HG02571 (cell line): ENCODE measurements around the gene HOXB4.

Experiments
- ATAC-seq: cut with Tn5 transposase; IDR thresholded peaks from one replicate; pipeline ENCODE4 v1.9.1; 2021; ENCODE audit warnings: mild to moderate bottlenecking, moderate library complexity; ENCODE audit not compliant: unreplicated experiment

The HOXB4 gene

DNA sequence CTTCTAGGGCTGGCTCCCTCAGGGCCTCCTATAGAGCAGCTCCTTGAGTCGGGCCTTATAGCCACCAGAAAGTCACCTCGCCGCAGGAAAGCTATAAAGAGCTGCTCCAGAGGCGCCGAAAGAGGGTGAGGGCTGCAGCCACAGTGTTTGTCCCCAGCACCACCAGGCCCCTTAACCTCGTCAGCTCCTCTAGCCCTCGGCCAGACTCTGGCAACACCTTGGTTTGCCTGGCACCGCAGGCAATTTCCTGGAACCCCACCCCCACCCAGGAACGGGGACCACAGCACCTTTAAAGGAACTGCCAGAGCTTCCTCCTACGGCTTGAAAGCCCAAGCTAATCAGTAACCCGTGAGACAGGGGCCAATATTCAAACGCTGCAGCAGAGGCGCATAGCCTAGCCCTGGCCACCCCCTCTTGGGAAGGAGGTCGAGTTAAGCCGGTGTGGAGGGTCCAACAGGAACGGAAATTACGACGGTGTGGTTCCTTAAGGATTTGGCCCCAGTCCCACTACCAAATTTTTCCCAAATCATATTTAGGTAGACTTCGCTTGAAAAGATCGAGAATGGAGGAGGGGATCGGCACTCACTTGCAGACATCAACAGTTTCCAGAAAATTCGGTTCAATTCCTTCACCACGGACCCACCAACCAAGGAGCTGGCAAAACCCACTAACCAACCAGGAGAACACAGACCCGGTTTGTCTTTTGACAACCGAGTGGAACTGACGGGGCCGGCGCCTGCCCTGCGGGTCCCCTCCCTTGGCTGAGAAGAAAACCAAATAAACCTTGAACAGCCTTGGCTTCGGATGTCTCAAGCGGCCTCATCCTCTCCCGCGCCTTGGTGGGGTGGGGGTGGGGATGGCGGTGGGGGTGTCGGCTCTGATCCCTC lies 23.6 kb upstream of the HOXB4 start:
- no peak for ATAC-seq

DNA sequence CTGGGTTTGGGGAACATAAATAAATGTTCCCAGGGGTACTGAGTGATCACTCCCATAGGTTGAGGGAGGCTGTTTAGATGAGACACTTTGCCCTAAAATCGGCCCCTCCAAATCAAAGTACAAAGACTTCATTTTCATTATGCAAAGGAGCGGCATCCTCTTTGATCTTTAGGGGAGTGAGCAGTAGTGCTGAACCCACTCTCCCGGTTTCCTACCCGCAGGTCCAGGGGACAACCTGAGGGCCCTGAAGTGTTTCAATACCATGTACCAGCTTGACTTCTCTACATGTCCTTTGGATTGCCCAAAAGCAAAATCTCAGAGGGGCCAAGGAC lies 23.0 kb upstream of the HOXB4 start:
- no peak for ATAC-seq

DNA sequence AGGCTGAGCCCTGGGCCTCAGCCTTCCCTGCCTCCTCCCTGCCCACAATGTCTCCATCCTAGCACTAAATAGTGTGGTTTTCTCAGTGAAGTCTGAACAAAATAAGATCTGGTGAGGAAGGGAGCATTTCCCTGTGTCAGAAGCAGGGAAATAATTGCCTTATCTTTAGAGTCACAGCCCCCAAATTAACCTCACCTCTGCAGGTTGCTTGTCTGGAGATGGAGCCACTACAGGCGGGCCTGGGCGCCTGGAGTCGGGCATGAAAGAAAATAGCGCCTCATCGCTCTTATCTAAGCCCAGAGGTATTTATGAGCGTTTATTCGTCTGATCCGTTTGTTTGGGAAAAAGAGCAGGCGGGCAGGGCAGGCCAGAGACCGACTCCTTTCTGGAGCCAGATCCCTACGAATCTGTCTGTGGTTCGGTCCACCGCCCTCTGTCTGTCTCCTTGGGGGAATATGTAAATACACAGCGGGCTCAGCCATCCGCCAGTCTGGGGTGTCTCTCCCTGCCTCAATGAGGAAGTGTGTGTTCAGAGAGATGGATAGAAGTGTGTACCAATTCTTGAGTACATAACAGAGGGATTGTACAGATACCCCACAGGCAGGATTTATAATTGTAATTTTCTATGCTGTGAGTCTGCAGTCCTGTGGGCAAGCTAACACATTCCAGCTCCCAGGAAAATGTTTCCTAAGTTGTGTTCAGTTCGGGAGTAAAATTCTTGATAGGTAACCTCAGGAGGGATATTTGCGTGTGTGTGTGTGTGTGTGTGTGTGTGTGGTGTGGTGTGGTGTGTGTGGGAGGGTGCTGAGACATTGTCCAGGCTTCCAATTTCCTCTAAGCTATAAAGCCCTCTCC lies 22.3 kb upstream of the HOXB4 start:
- no peak for ATAC-seq

DNA sequence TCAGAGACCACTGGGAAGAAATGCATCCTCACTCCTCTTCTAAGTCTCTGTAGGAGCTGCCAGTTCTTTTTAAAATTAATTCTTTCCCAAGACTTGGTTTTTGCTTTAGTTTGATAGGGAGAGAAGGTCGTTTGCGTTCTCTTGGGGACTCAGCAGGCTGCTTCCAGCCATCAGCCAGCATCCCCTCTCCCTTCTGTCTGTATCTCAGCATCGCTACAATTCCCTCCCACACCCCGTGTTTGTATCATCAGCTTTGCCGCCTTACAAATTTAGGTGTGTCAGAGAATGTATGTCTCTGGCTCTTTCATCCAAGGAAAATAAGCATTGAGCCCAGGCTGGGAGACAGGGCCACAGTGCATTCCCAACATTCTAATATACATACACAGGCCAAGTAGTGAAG lies 21.2 kb upstream of the HOXB4 start:
- ATAC-seq: no peak

DNA sequence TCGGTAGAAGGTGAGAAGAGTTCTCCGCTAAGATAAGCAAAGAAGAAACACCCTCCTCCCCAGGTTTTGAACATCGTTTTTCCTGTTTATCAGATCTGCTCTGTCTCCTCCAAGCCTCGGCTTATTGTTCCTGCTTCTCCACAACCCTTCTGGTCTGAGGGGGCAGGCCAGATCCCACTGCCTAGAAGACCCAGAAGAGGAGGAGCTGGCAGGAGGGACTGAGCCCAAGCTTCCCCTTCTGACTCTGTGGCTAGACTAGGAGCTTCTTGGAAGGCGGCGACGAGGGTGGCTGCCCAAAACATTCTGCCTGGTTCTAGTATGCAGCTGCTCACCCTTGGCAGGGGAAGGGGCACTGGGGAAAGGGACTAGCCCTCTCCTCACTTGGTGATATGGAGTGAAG lies 20.6 kb upstream of the HOXB4 start:
- ATAC-seq: no peak

DNA sequence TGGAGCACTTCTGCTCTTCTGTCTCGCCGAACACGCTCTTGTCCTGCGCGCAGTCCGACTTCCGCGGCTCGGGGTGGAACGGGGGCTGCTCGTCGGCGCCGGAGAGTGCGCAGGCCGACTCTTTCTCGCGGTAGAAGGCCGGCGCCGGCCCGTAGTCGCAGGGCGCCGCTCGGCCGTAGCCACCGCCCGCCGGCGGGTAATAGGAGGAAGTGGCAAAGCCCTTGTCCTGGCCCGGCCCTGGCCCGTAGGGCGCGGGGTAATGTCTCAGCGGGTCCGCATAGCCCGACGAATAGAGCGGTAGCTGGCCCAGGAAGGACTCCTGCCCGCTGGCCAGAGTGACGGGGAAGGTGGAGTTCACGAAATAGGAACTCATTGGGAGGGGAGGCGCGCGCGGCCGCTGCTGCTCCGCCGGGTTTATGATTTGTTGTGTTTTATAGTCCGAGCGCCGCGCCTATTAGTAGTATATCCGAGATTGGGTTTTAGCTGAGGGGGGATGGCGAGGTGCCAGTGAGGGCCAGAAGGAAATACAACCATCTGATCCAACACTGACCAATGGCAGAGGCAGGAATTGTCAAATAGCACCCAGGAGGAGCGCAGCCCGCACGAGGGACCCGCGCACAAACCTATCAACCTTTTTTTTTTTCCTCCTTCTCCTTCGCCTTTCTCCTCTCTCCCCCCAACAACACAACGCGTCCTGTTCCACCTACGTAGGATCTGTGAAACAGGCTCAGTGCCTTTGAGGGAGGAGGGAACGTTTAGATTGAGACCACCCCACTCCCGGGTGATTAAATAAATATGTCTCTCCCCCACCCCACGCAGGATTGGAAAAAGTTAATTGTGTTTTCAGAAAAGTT lies 19.9 kb upstream of the HOXB4 start:
- no peak for ATAC-seq

DNA sequence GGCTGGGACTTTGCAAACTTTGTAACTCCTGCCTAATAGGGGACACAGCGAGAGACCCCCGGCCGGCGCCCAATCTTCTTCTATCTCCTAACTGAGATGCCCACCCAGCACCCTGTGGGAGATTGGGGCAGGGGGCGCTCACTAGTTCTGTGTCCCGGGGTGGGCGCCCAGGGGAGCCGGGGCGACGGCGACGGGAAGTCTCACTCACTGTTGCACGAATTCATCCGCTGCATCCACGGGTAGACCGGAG lies 19.3 kb upstream of the HOXB4 start:
- no peak for ATAC-seq

DNA sequence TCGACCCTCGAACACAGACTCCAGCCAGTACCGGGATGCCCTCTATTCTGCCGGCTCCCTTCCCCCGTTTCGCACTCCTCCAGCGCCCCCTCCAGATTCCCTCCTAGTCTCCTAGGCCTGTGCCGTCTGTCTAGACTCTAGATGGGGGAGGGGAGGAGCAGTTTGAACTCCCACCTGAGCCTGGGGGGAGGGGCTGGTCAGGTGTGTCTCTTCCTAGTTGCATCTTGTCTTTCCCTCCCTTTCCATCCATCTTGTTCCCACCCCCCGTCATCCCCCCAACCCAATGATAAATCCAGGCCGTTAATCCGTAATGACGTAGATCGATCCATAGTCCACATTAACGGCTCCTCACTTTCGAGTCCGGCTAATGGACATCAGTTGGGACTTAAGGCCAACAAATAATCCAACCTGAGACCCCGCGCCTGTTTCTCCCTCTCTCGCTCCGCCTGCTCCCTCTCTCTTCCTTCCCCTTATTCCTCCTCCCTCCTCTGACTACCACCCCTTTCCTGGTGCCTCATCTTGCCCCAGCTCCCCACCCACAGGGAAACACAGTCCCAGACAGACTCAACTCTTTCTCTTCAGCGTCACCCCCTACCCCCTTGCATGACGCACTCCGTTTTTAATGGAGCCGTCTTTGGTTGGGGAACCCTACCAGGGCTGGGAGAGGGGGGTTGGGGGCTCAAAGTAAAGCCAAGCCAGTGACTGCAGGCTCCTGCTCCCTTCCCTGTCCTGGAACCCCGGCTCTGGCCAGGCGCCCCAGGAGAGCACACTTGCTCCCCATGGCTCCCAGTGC lies 18.8 kb upstream of the HOXB4 start:
- ATAC-seq: no peak

DNA sequence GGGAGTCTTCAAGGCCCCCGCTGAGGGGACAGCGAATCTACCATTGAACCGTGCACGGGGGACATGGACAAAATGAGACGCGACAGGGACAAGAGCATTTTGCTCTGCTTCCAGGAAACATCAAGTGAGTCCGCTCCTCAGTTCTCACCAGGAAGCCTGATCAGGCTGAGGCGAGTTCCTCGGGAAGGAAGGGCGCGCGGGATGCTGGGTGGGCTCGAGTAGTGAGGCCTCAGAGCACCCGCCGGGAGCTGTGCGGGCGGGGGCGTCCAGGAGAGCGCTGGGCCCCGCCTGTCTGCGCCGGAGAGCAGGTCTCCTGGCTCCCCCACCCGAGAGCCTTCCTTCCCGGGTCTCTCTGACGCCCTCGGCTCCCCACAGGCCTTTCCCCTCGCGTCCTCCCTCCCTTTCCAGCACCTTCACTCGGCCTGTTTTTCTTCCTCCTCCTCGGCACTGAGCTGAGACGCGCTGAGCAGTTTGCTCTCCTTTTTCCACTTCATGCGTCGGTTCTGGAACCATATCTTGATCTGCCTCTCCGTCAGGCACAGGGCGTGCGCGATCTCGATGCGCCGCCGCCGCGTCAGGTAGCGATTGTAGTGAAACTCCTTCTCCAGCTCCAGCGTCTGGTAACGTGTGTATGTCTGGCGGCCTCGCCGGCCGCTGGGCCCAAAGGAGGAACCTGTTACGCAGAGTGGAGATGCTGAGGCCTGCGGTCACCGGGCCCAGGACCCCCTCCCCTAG lies 18.0 kb upstream of the HOXB4 start:
- no peak for ATAC-seq

DNA sequence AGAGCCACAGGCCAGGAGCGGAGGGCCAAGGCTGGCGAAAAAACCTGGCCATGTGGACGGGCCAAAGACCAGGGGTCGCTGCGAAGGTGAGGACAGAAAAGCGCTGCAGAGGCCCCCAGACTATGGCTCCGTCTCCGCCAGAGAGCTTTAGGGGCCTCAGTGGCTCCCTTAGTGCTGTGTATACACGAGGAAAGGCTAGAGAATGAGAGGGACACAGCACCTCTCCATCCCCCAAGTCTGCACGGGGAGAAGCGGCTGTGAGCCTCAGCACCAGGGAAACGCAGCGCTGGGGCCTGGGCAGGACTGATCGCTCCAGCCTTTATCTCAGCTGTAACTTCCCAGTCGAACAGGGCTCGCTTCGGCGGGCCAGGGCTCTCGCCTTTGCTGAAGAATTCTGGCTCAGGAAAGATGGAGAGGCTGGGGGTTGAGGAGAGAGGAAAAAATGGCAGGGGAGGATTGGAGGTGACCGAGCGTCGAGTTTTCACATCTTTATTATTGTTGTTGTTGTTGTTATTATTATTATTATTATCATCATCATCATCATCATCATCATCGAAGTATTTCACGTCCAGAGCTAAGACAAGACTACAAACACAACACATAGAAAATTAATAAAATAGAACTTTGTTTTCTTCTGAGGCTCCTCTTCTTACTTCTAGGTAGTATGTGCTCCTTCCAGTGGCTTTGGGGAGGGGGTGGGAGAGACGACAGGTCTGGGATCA lies 17.3 kb upstream of the HOXB4 start:
- no peak for ATAC-seq

DNA sequence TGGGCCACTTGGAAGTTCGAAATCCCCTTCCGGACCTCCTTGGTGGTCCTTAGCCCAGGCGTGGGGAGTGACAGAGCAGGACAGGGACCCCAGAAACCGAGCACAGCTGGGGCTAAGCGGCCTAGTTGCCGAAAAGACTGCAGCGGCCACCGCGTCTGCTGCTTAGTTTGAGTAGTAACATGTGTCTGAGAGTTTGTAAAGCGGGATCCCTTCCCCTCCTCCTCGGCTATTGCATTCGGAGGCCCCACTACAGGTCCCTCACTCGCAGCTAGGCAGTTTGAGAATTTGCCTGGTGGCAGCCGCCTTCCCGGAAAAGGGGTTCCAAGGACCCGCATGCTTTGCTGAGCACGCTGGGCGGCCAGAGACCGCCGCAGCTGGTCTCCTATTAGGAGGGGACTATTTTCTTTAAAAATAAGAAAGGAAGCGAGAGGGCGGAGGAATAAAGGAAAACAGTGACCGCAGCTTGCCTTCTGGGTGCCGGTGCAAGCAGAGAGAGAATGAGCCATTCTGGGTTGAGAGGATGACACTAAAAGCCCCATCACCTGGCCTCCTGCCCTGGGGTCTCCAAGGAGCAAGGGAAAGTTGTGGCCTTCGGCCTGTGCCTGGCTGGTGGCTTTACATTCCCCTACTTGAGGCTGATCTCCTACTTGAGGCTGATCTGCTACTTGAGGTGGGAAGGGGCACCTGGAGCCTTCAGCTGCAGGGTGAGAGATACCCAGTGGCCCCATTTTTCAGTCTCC lies 16.6 kb upstream of the HOXB4 start:
- ATAC-seq: no peak

DNA sequence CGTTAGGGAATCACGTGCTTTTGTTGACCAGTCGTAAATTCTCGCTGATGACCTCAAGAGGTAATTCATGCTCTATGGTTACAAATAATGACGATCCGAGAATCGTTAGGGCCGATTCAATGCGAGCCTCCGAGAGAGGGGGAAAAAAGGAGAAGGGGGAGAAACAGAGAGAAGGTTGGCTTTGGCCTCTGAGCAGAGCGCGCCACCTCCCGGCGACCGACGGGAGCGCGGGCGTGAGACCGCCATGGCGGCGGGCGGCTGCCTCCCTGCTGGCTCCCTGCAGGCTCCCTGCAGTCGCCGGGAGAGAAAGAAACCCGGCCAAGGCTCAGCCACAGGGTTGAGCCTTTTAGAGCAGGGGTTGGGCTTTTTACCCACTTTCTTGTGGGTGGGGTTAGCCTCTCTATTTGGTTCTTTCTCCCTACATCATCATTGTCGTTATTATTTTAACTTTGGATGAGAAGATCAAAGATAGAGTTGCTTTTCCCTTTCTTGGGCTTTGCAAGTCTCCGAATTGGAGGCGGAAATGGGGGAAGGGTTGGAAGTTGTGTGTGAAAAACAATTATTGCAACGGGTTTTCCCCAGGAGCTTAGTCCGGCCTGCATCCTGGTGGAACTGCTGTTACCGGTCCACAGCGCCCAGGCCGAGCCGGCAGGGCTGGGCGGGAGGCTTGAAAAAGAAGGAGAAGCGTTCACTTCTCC lies 15.8 kb upstream of the HOXB4 start:
- ATAC-seq: no peak

DNA sequence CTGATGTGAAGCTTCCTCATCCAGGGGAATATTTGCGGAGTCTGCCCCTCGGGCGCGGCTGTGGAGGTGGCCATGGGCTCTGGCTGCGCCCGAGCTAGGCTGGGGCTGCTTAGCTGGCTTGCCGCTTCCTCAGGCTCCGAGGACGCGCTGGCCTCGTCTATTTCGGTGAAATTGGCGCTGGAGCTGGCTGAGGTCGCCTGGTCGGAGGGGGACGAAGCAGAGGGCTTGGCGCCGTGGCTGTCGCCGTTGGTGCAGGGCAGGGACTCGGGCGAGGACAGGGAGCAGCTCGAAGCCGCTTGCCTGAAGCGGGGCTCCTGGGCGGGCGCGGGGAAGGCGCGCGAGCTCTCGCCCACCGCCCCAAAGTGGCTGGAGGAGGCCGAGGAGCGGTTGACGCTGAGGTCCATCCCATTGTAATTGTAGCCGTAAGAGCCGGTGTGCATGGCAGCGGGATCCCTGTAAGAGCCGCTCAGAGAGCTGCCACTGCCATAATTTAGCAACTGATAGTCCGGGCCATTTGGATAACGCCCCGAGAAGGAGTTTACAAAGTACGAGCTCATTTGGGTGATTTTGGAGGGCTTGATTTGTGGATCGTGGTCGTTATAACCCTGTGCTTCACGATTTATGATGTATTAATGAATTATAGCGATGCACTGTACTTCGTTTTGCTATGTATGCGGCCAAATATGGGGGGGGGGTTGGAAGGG lies 15.1 kb upstream of the HOXB4 start, which contains the start of gene HOXB5:
Gene HOXB5 (minus strand): TSS at position 654 of the 704 bp plus-strand sequence. CDS start 97 bp downstream, at position 557.
- no peak for ATAC-seq

DNA sequence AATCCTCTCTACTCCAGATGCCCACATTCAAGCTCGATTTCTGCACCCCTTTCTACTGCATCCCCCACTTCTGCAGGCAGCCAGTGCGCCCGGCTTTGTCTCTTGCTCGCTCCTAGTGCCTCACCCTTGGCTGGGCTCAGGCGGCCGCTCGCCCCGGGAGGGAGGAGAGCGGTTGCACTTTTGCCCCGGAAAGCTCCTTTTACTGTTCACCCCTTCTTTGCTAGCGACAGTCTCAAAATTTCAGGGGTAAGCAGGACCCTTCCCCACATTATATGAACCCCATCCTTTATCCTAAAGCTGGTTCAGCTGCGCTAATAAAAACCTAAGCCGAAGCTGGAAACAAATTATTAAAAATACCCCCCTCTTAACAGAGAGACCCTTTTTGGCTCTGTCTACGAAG lies 14.4 kb upstream of the HOXB4 start:
- no peak for ATAC-seq

DNA sequence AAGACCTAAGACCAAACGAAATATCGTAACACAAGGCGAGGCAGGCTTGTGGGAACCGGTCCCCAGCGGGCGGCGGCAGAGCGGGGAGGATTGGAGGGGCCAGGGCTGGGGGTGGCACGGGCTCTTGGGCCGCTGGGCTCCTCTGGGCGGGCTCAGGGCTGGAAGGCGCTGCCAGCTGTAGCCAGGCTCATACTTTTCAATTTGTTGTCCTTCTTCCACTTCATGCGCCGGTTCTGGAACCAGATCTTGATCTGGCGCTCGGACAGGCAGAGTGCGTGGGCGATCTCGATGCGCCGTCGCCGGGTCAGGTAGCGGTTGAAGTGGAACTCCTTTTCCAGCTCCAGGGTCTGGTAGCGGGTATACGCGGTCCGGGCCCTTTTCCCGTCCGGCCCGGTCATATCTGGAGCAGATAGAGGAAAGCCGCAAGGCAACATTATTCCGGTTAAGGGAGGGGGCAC lies 13.9 kb upstream of the HOXB4 start:
- ATAC-seq: no peak

DNA sequence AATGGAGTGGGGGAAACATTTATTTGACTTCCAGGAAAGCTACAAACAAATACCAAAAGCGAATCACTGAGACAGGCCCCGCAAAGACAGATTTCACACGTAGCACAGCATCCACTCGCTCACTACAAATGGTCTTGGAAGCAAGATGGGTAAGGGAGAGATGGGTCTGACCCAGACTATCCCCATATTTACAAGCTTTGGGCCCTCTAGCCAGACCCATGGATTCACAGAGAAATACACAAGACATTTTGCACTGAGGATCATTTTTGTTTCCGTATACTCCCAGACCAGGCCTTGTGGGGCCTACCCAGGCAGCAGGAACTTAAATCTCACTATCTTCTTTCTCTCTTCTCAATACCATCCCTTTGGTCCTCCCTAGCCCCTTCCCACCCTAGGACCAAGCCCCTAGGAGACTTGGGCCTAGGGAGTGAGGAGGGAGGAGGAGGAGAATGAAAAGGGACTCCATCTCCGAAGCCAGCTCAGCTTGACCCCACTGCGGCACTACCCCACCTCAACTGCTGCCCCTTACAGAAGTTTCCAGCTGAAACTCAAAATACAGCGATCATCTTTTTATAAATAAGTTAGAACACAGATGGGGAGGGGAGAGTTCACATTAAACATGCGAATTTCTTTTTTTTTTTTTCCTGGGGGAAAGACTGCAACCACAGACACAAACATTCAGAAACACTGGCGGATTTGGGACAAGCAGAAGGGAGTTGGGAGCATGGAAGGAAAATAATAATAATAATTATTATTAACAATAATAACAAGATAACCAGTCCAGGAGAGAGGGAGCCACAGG lies 13.3 kb upstream of the HOXB4 start:
- ATAC-seq: no peak
